HL-60 (cell line): ENCODE results near the gene EEA1.
A peak's percentile ranks its signal among the peaks of the same experiment; 100 is the strongest.
"Not testable (repeated sequence)": the region's sequence is repeated elsewhere in the genome, so short reads cannot be mapped to it uniquely, and the experiment has no call there.

ENCODE experiments used
- DNase-seq, 2 experiments: peaks; one replicate each; pipeline ENCODE4 v3.0.0-alpha.2; 2010 to 2020; ENCODE audit warnings: low read depth in 1 of 2, low spot score in 1 of 2
- H3K27ac ChIP-seq: fragments of 250-450 bp; sonication (Bioruptor Pico); replicated peaks from 2 replicates; pipeline ENCODE4 v1.5.1; 2020; ENCODE audit warnings: mild to moderate bottlenecking, moderate library complexity
- H3K27me3 ChIP-seq: fragments of 250-450 bp; sonication (Bioruptor Pico); 2 replicates; pipeline ENCODE4 v1.5.1; 2021; ENCODE audit warnings: mild to moderate bottlenecking, moderate library complexity; ENCODE audit not compliant: insufficient read depth, poor library complexity, severe bottlenecking
- H3K4me3 ChIP-seq: replicated peaks from 2 replicates; pipeline ENCODE4 v1.5.1; 2011; ENCODE audit warnings: mild to moderate bottlenecking, control low read depth, low read length; ENCODE audit not compliant: insufficient read depth
- GABPA ChIP-seq: IDR thresholded peaks from 2 replicates; pipeline ENCODE4 v1.6.1; 2012; ENCODE audit warnings: low read depth
- POLR2AphosphoS5 ChIP-seq: IDR thresholded peaks from 2 replicates; pipeline ENCODE4 v1.6.1; 2012; ENCODE audit warnings: low read depth
- SPI1 ChIP-seq: IDR thresholded peaks from 2 replicates; pipeline ENCODE4 v1.6.1; 2012; ENCODE audit warnings: low read depth, mild to moderate bottlenecking, borderline replicate concordance
- TF ChIP-seq, protein P1 (sequence below): IDR thresholded peaks from 2 replicates; pipeline ENCODE4 v1.6.1; 2012; ENCODE audit warnings: low read depth; ENCODE audit not compliant: insufficient replicate concordance
- TF ChIP-seq, protein P2 (sequence below): IDR thresholded peaks from one replicate; pipeline ENCODE4 v1.5.1; 2011; ENCODE audit warnings: low read length, control low read depth, inconsistent platforms; ENCODE audit not compliant: insufficient read depth

EEA1 gene

DNA sequence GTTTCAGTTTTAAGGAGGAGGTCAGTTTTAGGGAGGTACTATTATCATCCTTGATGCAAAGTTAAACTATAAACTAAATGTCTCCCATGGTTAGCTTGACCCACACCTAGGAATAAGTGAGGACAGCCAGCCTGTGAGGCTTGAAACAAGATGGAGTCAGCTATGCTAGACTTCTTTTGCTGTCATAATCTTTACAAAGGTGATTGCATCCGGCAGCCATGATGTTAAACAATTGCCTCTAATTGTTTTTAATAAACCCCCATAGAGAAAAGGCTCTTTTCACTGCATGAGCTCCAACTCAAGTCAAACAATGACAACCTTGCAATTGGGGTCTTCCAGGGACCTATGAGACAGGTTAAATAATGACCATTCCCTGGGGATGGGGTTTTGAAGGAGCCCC is 45.7 kb upstream of the EEA1 start:
- no peak for DNase-seq
- H3K27ac ChIP-seq: peak overlapping the region; percentile 55
- H3K27me3 ChIP-seq: no peaks in the 10 kb centered on the region
- H3K4me3 ChIP-seq: no peak overlapping the region
- TF ChIP-seq POLR2AphosphoS5 (no peak), SPI1 (no peak), GABPA (no peak)
- TF ChIP-seq, protein P1, sequence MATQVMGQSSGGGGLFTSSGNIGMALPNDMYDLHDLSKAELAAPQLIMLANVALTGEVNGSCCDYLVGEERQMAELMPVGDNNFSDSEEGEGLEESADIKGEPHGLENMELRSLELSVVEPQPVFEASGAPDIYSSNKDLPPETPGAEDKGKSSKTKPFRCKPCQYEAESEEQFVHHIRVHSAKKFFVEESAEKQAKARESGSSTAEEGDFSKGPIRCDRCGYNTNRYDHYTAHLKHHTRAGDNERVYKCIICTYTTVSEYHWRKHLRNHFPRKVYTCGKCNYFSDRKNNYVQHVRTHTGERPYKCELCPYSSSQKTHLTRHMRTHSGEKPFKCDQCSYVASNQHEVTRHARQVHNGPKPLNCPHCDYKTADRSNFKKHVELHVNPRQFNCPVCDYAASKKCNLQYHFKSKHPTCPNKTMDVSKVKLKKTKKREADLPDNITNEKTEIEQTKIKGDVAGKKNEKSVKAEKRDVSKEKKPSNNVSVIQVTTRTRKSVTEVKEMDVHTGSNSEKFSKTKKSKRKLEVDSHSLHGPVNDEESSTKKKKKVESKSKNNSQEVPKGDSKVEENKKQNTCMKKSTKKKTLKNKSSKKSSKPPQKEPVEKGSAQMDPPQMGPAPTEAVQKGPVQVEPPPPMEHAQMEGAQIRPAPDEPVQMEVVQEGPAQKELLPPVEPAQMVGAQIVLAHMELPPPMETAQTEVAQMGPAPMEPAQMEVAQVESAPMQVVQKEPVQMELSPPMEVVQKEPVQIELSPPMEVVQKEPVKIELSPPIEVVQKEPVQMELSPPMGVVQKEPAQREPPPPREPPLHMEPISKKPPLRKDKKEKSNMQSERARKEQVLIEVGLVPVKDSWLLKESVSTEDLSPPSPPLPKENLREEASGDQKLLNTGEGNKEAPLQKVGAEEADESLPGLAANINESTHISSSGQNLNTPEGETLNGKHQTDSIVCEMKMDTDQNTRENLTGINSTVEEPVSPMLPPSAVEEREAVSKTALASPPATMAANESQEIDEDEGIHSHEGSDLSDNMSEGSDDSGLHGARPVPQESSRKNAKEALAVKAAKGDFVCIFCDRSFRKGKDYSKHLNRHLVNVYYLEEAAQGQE: no peak
- TF ChIP-seq, protein P2, sequence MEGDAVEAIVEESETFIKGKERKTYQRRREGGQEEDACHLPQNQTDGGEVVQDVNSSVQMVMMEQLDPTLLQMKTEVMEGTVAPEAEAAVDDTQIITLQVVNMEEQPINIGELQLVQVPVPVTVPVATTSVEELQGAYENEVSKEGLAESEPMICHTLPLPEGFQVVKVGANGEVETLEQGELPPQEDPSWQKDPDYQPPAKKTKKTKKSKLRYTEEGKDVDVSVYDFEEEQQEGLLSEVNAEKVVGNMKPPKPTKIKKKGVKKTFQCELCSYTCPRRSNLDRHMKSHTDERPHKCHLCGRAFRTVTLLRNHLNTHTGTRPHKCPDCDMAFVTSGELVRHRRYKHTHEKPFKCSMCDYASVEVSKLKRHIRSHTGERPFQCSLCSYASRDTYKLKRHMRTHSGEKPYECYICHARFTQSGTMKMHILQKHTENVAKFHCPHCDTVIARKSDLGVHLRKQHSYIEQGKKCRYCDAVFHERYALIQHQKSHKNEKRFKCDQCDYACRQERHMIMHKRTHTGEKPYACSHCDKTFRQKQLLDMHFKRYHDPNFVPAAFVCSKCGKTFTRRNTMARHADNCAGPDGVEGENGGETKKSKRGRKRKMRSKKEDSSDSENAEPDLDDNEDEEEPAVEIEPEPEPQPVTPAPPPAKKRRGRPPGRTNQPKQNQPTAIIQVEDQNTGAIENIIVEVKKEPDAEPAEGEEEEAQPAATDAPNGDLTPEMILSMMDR: no peak

DNA sequence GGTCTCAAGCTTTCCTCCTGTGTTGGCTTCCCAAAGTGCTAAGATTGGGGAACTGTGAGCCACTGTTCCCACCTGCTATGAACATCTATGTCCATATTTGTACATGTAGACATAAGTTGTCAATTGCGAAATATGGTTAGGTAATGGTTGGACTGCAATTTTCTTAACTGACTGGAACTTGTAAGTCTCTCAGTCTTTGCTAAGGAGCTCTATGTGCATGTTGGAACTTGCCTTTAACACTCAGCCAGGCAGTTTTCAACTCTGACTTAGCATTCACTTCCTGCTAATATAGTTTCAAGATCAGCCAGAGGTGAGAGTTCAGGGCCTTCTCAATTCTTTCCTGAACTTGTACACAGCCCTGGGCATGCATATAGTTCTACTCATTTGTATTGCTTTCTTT is 44.5 kb upstream of the EEA1 start:
- no peak overlapping the region for H3K4me3 ChIP-seq
- peak overlapping the region; percentile 55 for H3K27ac ChIP-seq
- peak; percentile 80 to 96 for DNase-seq

DNA sequence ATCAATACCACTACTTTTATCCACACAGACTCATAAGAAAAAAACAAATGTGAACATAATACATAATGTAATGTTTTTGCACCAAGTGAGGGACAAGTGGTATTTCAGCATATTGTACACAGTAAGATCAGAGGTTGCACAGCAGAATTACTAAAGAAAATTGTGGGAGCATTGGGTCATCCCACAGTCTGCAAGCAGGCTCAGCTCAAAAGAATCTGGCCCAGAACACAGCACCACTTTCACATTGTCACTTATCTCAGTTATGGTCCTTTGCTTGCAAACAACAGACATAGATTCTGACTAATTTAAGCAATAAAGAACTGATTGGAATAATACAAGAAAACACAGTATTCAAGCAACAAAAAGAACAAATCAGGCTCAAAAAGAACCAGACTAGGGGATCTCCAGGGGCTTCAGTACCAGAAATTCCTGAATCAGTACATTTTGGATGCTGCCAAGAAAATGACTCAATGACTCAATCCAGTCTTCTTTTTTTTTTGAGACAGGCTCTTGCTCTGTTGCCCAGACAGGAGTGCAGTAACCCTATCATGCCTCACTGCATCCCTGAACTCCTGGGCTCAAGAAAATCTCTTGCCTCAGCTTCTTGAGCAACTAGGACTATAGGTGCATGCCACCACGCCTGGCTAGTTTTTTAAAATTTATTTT is 42.9 kb upstream of the EEA1 start:
- H3K27ac ChIP-seq: no peak overlapping the region; the same call in 1 of the 2 replicates
- no peak overlapping the region for H3K4me3 ChIP-seq
- peak in 1 of 2 experiments; percentile 19 for DNase-seq
- no peaks in the 10 kb centered on the region for H3K27me3 ChIP-seq
- no peak for TF ChIP-seq SPI1
- TF ChIP-seq, protein P1: no peak
- no peak for TF ChIP-seq GABPA
- TF ChIP-seq POLR2AphosphoS5: no peak
- TF ChIP-seq, protein P2: no peak

More for the DNA sequence above, 44.5 kb upstream of the EEA1 start:
- TF ChIP-seq GABPA: no peak
- TF ChIP-seq SPI1: peak; percentile 47; the same call in 1 of the 2 replicates
- H3K27me3 ChIP-seq: no peaks in the 10 kb centered on the region

DNA sequence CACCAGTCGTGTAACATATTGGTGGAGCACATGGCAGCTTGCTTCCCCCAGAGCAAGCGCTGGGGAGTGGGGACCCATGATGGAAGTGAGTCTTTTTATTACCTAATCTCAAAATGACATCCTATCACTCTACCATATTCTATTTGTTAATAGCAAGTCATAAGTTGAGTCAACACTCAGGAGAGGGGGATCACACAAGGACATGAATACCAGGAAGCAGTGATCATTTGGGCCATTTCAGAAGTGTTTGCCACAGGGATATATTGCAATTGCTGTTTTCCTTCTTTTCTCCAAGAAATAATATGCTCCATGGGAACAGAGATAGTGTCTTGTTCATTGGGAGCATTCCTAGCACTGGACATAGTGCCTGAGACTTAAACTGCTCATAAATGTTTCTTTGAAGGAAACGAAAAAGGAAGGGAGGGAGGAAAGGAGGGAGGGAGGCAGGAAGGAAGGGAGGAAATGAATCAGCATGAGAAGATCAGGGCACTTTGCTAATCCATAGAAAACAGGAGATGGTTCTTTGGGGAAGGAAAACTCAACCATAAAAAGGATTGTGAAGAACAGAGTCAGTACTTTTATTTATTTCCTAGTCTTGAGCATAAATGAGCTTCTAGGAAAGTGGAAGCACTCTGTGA is 39.2 kb upstream of the EEA1 start:
- TF ChIP-seq GABPA: no peak
- TF ChIP-seq, protein P1: no peak
- no peak for TF ChIP-seq POLR2AphosphoS5
- TF ChIP-seq, protein P2: no peak
- TF ChIP-seq SPI1: no peak
- Histone ChIP-seq H3K27me3 (no peaks in the 10 kb centered on the region), H3K4me3 (no peak overlapping the region), H3K27ac (no peak overlapping the region)
- no peak for DNase-seq

DNA sequence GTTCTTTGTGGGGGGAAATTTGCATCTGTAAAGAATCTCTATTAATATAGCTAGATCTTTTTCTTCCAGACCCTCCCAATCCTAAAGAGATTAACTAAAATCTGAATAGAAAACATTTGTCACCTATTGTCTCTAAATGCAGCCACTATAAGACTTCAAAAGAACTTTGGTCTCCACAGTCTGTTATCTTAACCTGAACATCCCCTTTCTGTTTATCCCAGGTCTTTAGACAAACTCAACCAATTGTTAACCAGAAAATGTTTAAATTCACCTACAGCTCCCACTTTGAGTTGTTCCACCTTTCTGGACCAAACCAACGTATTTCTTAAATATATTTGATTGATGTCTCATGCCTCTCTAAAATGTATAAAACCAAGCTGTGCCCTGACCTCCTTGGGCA is 35.3 kb upstream of the EEA1 start:
- not testable (repeated sequence) for H3K27ac ChIP-seq, H3K4me3 ChIP-seq, H3K27me3 ChIP-seq, DNase-seq
